Heart left ventricle (tissue), 16 donors: ENCODE data around the gene RAI1. TPM values are rescaled to one million over a fixed set of nuclear protein-coding genes. Genes with fewer than 3 reads are reported as not detected.

Experiments used
- ATAC-seq, 4 donors: fragments of 200-7000 bp; cut with Tn5 transposase; one replicate each; pipeline ENCODE4 v1.9.1; 2020 to 2022; ENCODE audit warnings: moderate library complexity in 4 of 4, mild to moderate bottlenecking in 3 of 4, moderate number of reproducible peaks in 1 of 4
- DNase-seq, 5 donors: peaks; one replicate each; pipeline ENCODE4 v3.0.0-alpha.2; 2020
- H3K27ac ChIP-seq, 12 donors: fragments of 200-600 bp; sonication (generic) in 4 of 12; one replicate each; pipeline versions ENCODE4 v1.5.0 to v1.8.0; 2016 to 2022; ENCODE audit warnings: mild to moderate bottlenecking in 2 of 12
- H3K27me3 ChIP-seq, 9 donors: fragments of 200-600 bp; sonication (generic) in 2 of 9; one replicate each; pipeline versions ENCODE4 v1.5.1 to v1.8.0; 2016 to 2022; ENCODE audit warnings: mild to moderate bottlenecking in 3 of 9
- H3K36me3 ChIP-seq, 9 donors: fragments of 200-600 bp; sonication (generic) in 2 of 9; one replicate each; pipeline versions ENCODE4 v1.5.0 to v1.8.0; 2018 to 2022; ENCODE audit warnings: mild to moderate bottlenecking in 2 of 9
- H3K4me1 ChIP-seq, 12 donors: fragments of 200-600 bp; sonication (generic) in 4 of 12; one replicate each; pipeline versions ENCODE4 v1.5.0 to v1.8.0; 2016 to 2022; ENCODE audit warnings: mild to moderate bottlenecking in 3 of 12
- H3K4me3 ChIP-seq, 12 donors: fragments of 200-600 bp; sonication (generic) in 4 of 12; one replicate each; pipeline versions ENCODE4 v1.5.0 to v1.8.0; 2017 to 2022; ENCODE audit warnings: mild to moderate bottlenecking in 9 of 12, moderate library complexity in 4 of 12
- H3K9me3 ChIP-seq, 12 donors: fragments of 200-600 bp; sonication (generic) in 4 of 12; one replicate each; pipeline versions ENCODE4 v1.5.0 to v1.8.0; 2016 to 2022; ENCODE audit warnings: mild to moderate bottlenecking in 1 of 12
- CTCF ChIP-seq, 12 donors: fragments of 200-600 bp; sonication (generic) in 4 of 12; IDR thresholded peaks; one replicate each; pipeline versions ENCODE4 v1.5.0 to v1.8.0; 2018 to 2022; ENCODE audit warnings: antibody characterized with exemption in 12 of 12, mild to moderate bottlenecking in 5 of 12
- POLR2A ChIP-seq, 2 donors: fragments of 450-650 bp; IDR thresholded peaks; one replicate each; pipeline ENCODE4 v1.6.1; 2017; ENCODE audit warnings: antibody characterized with exemption in 2 of 2, mild to moderate bottlenecking in 2 of 2, moderate library complexity in 2 of 2
- WGBS, 4 donors: extraction: QIAGEN DNeasy Blood & Tissue Kit in 2 of 4; methylation state at CpG; one replicate each; pipeline versions ENCODE4 v1.1.5 to v1.1.7; 2013 to 2018; 5-methylcytosine and 5-hydroxymethylcytosine counted together
- intact Hi-C, 10 donors: fragments of 100-400 bp; cut with DNase I; formaldehyde crosslinking; loops; one replicate each; pipeline versions ENCODE4 v1.11.1 to v1.14.2; 2022
- polyA plus RNA-seq, 2 donors: library from polyadenylated mRNA; stranded (reverse); fragments of 200-250 nt; gene quantifications; one replicate each; pipeline ENCODE4 v1.2.3, GENCODE V29; 2013
- total RNA-seq, 9 donors: library from RNA; depleted of rRNA in 2 of 9; stranded (reverse); fragments of >200 nt in 2 of 9; fragmentation: NEBNext Ultra II Directional in 3 of 9; extraction: Animal tissue kit (Norgen Biotek cat#: 25700) in 3 of 9; gene quantifications; one replicate each; pipeline versions ENCODE4 v1.1.0 to v1.2.4, GENCODE V29; 2016 to 2023
- donor health status: ischemic (EF 13 %, LVEDD 7.1; RV severe dilation, severe dysfunction).
- donor health status: healthy with polysubstance abuse.
- donor health status: DM: no; HTN: yes; CAD: no.
- donor health status: DM: no; HTN: no; CAD: no.
- donor health status: ischemic (EF 25% LVEDD 6.9; RV normal size, moderate dysfunction).
- donor health status: ischemic (EF 25% LVEDD 5.7; RV mildly dilated, moderate dysfunction).
- donor health status: healthy.
- donor health status: DM: yes; HTN: yes; CAD: no.
- donor health status: ischemic (EF 35%, LVEDD 5.7; RV mildly dilated, moderate dysfunction).
- donor health status: nonischemic (EF 11% LVEDD 7.7; RV severe dilation, severe dysfunction).
- donor health status: DM: yes; HTN: yes; CAD: no.
- donor health status: PGD.
- donor health status: ischemic (EF 29% LVEDD 5.4; RV normal size, mild dysfunction).
- donor health status: nonischemic (EF 23%, LVEDD 6.1; RV moderate dilation, normal function).

RAI1 gene
- total and polyA plus RNA-seq, 11 donors, result 15.1 to 37.2 (median 20.8) TPM

DNA sequence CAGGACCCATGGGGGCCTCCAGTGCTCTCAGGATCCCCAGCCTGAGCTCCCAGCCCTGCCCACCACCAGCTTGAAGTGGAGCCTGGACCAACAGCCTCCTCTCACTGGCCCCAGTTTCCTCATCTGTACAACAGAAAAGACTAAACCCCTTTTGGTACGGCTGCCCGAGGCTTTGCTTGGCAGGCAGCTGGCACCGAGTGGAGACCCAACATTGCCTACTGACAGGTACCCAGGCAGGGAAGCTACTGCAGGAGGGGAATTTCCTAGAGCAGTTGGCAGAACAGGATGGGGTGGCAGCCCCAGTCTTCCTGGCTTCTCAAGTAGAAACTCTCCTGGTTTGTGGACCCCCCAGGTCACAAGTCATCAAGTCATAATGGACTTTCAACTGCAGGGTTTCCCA is 141.4 kb downstream of the RAI1 start:
- peak overlapping the region in 10 of 12 donors; percentile 13 to 69 (median 58) for H3K4me3 ChIP-seq
- WGBS, 4 donors, result 50 to 67% (median 59%) methylated on average over 3 of the region's 3 CpGs
- peak overlapping the region in 9 of 12 donors; percentile 26 to 87 (median 43) for H3K27ac ChIP-seq
- intact Hi-C loops, result loop anchor here in 2 of 10 donors (2.0 to 5.0 kb wide), 2 partner anchors 14 to 150 kb away; partner anchors contain the start of genes DRC3 (in 1 of the 2), SREBF1 (in 1 of the 2) and TOM1L2 (in 1 of the 2)
- no peaks in the 10 kb centered on the region for H3K9me3 ChIP-seq
- DNase-seq (no peak), ATAC-seq (no peak)
- H3K27me3 ChIP-seq, result no peaks in the 10 kb centered on the region
- TF ChIP-seq CTCF (IDR thresholded peaks at IDR 0.05) (no peak), POLR2A (IDR thresholded peaks at IDR 0.05) (no peak)
- peaks cover 26 to 83% (median 45%) of the 10 kb centered on the region in 12 donors for H3K4me1 ChIP-seq
- peaks cover 0 to 27% (median 19%) of the 10 kb centered on the region in 9 donors for H3K36me3 ChIP-seq

- Histone ChIP-seq H3K27me3 (no peaks in the 10 kb centered on the region), H3K27ac (peak overlapping the region; percentile 43 to 88 (median 83)), H3K4me3 (peak overlapping the region in 11 of 12 donors; percentile 22 to 69 (median 57)), H3K4me1 (peaks cover 26 to 83% (median 42%) of the 10 kb centered on the region in 12 donors), H3K9me3 (no peaks in the 10 kb centered on the region), H3K36me3 (peaks cover 0 to 20% (median 13%) of the 10 kb centered on the region in 9 donors)
- 0 to 5% (median 2%) methylated on average over 13 to 69 of the region's 69 CpGs for WGBS, 4 donors
- no peak for TF ChIP-seq CTCF (IDR thresholded peaks at IDR 0.05)
- no peak for TF ChIP-seq POLR2A (IDR thresholded peaks at IDR 0.05)
- peak; percentile 86 to 93 (median 88) for DNase-seq
- peak; percentile 83 to 90 (median 90) for ATAC-seq
- intact Hi-C loops, result loop anchor here in 2 of 10 donors (2.0 to 5.0 kb wide), 2 partner anchors 13 to 149 kb away; partner anchors contain the start of genes DRC3 (in 1 of the 2), SREBF1 (in 1 of the 2) and TOM1L2 (in 1 of the 2)
Measured at GRCh38 chr17:17823433-17824118, 142.3 kb downstream of the RAI1 start.

- H3K4me1 ChIP-seq, result peaks cover 26 to 79% (median 40%) of the 10 kb centered on the region in 12 donors
- peaks cover 0 to 13% (median 6%) of the 10 kb centered on the region in 9 donors for H3K36me3 ChIP-seq
- H3K27ac ChIP-seq, result peak overlapping the region; percentile 43 to 88 (median 83)
- TF ChIP-seq POLR2A (IDR thresholded peaks at IDR 0.05) (no peak), CTCF (IDR thresholded peaks at IDR 0.05) (no peak)
- no peaks in the 10 kb centered on the region for H3K27me3 ChIP-seq
- intact Hi-C loops, result loop anchor here in 1 of 10 donors (5.0 kb wide), 1 partner anchor 148 kb away; the partner anchor contains the start of genes DRC3 and TOM1L2
- DNase-seq, result no peak
- WGBS, 4 donors, result 1 to 24% (median 19%) methylated on average over 8 to 11 of the region's 11 CpGs
- peak overlapping the region in 11 of 12 donors; percentile 22 to 69 (median 57) for H3K4me3 ChIP-seq
- H3K9me3 ChIP-seq, result no peaks in the 10 kb centered on the region
- peak in 2 of 4 donors; percentile 1 to 3 for ATAC-seq
Measured at GRCh38 chr17:17824119-17824782, 143.0 kb downstream of the RAI1 start.
